GM12801 (cell line): ENCODE measurements around the gene KTN1.

Experiments
- CTCF ChIP-seq: IDR thresholded peaks from one replicate; pipeline ENCODE4 v1.5.1; 2011; ENCODE audit warnings: control low read depth; ENCODE audit not compliant: insufficient read length; ENCODE audit errors: extremely low read depth

KTN1 gene

GRCh38 chr14:55715889-55716288, 135.9 kb downstream of the KTN1 start:
- TF ChIP-seq CTCF = no peak

- no peak for TF ChIP-seq CTCF
These were observed 137.6 kb downstream of the KTN1 start for GRCh38 chr14:55717621-55718020.

GRCh38 chr14:55718551-55718950, 138.5 kb downstream of the KTN1 start:
- no peak for TF ChIP-seq CTCF

GRCh38 chr14:55720796-55721195, 140.8 kb downstream of the KTN1 start:
- TF ChIP-seq CTCF = no peak

- no peak for TF ChIP-seq CTCF
These were observed 141.3 kb downstream of the KTN1 start for GRCh38 chr14:55721353-55721752.

- no peak for TF ChIP-seq CTCF
These were observed 142.0 kb downstream of the KTN1 start for GRCh38 chr14:55722054-55722453.

- TF ChIP-seq CTCF = no peak
These were observed 144.7 kb downstream of the KTN1 start for GRCh38 chr14:55724736-55725135.
